HEK293T (cell line): ENCODE measurements around the gene POLA1.

Experiments used
- BHLHE40 ChIP-seq: fragments of 450-650 bp; IDR thresholded peaks from 2 replicates; pipeline ENCODE4 v1.6.1; 2016; ENCODE audit warnings: mild to moderate bottlenecking, moderate library complexity, borderline replicate concordance
- CTBP1 ChIP-seq: fragments of 450-650 bp; IDR thresholded peaks from 2 replicates; pipeline ENCODE4 v1.6.1; 2016; ENCODE audit warnings: borderline replicate concordance
- ELF4 ChIP-seq: fragments of 450-650 bp; IDR thresholded peaks from 2 replicates; pipeline ENCODE4 v1.6.1; 2017; ENCODE audit warnings: antibody characterized with exemption
- FOXA1 ChIP-seq: fragments of 450-650 bp; IDR thresholded peaks from 2 replicates; pipeline ENCODE4 v1.6.1; 2016; ENCODE audit warnings: mild to moderate bottlenecking
- FOXK2 ChIP-seq: fragments of 450-650 bp; IDR thresholded peaks from 2 replicates; pipeline ENCODE4 v1.6.1; 2016; ENCODE audit warnings: mild to moderate bottlenecking
- FOXM1 ChIP-seq: fragments of 450-650 bp; IDR thresholded peaks from 2 replicates; pipeline ENCODE4 v1.6.1; 2017; ENCODE audit warnings: mild to moderate bottlenecking, borderline replicate concordance
- HDGF ChIP-seq: fragments of 450-650 bp; IDR thresholded peaks from 2 replicates; pipeline ENCODE4 v1.6.1; 2017; ENCODE audit warnings: antibody characterized with exemption, borderline replicate concordance
- L3MBTL2 ChIP-seq: fragments of 450-650 bp; conservative IDR thresholded peaks from 2 replicates; pipeline ENCODE4 v1.6.1; 2016; ENCODE audit warnings: mild to moderate bottlenecking
- LEF1 ChIP-seq: fragments of 450-650 bp; IDR thresholded peaks from 2 replicates; pipeline ENCODE4 v1.6.1; 2017; ENCODE audit warnings: mild to moderate bottlenecking, borderline replicate concordance
- NFRKB ChIP-seq: fragments of 450-650 bp; IDR thresholded peaks from 2 replicates; pipeline ENCODE4 v1.6.1; 2016; ENCODE audit warnings: mild to moderate bottlenecking, moderate library complexity
- SP1 ChIP-seq: fragments of 450-650 bp; IDR thresholded peaks from 2 replicates; pipeline ENCODE4 v1.6.1; 2017
- TARDBP ChIP-seq: fragments of 450-650 bp; IDR thresholded peaks from 2 replicates; pipeline ENCODE4 v1.6.1; 2016
- ZNF384 ChIP-seq: fragments of 450-650 bp; IDR thresholded peaks from 2 replicates; pipeline ENCODE4 v1.6.1; 2016

DNA sequence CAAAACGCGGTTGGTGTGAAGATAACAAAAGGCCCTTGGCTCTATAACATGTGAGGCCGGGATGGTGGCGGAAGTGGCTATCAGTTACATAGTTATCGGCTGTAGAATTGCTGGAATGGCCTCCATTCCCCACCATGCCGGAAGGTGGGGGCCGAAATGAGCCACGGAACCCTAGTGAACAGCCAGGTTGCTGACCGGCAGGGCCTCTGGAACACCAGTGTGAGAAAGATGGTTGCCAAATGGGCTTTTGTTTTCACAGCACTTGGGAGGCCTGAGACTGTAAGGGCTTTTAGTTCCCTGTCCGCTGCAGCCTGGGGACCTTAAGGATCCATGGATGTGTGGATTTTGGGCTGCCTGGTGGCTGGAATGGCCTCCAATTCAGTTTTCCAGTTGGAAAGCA lies 345.3 kb downstream of the POLA1 start:
- no peak for TF ChIP-seq L3MBTL2
- TF ChIP-seq BHLHE40: no peak
- TF ChIP-seq FOXM1: no peak
- no peak for TF ChIP-seq SP1
- TF ChIP-seq FOXK2: no peak
- TF ChIP-seq ELF4: no peak
- no peak for TF ChIP-seq FOXA1
- no peak for TF ChIP-seq LEF1
- TF ChIP-seq CTBP1: no peak
- no peak for TF ChIP-seq TARDBP
- TF ChIP-seq HDGF: no peak
- no peak for TF ChIP-seq NFRKB
- TF ChIP-seq ZNF384: no peak
